ENCODE data around the gene MARCHF10.

MARCHF10 gene

GRCh38 chr17:62652251-62653001, 155.7 kb downstream of the MARCHF10 start:
- DNase-seq (ENCODE audit: low spot score): peak; percentile 88
- peak overlapping the region; percentile 62 to 83 for H3K27ac ChIP-seq
- no peak for TF ChIP-seq CTCF (IDR thresholded peaks at IDR 0.05)
- peak overlapping the region; percentile 74 for H3K4me3 ChIP-seq
